Body of pancreas (tissue), 4 donors: Measurements from ENCODE around the gene KCNK13.

Experiments
- CTCF ChIP-seq, 7 experiments: fragments of 450-650 bp in 4 of 7; fragments of 200-600 bp in 3 of 7; sonication (generic) in 3 of 7; IDR thresholded peaks; one replicate each; pipeline ENCODE4 v1.5.1; 2016 to 2019; ENCODE audit warnings: antibody characterized with exemption in 7 of 7
- POLR2A ChIP-seq, 3 donors: fragments of 450-650 bp; IDR thresholded peaks; one replicate each; pipeline ENCODE4 v1.6.1; 2016; ENCODE audit warnings: antibody characterized with exemption in 3 of 3, mild to moderate bottlenecking in 2 of 3

GRCh38 chr14:90105756-90106155, 44.0 kb downstream of the KCNK13 start:
- TF ChIP-seq CTCF (IDR thresholded peaks at IDR 0.05) (no peak), POLR2A (IDR thresholded peaks at IDR 0.05) (no peak)
